Measurements from ENCODE around the gene USP51.
"Not testable (repeated sequence)": the region's sequence is repeated elsewhere in the genome, so short reads cannot be mapped to it uniquely, and the experiment has no call there.

GRCh38 chrX:55479956-55480355, 9.7 kb downstream of the USP51 start:
- TF ChIP-seq POLR2A, CTCF (IDR thresholded peaks at IDR 0.05): not testable (repeated sequence)
